ENCODE results near the gene MPZL1. TPM values are rescaled to one million over a fixed set of nuclear protein-coding genes. Genes with fewer than 3 reads are reported as not detected.
"Not testable (repeated sequence)": the region's sequence is repeated elsewhere in the genome, so short reads cannot be mapped to it uniquely, and the experiment has no call there.

Gene MPZL1
- total RNA-seq, 1 experiment from 2014 or later: 273 TPM

DNA sequence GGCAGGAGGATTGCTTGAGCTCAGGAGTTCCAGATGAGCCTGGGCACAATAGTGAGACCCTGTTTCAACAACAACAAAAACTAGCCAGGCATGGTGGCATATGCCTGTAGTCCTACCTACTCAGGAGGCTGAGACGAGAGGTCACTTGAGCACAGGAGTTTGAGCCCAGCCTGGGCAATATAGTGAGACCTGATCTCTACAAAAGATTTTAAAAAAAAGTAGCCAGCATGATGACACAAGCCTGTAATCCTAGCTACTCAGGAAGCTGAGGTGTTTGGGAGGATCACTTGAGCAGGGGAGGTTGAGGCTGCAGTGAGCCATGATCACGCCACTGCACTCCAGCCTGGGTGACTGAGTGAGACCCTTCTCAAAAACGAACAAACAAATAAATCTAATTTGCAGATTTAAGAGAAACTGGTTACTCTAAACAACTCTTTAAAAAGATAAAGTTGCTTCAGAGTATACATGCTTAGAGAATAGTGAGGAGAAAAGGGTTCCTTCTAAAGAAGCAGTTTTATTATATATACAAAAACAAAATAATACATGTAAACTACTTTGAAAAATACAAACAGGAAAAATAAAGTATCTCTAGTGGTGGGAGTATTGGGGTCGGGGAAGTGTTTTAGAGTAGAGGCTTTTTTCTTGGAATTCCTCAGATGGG, 103.8 kb downstream of the MPZL1 start:
- ChIA-PET POLR2A (no interaction called here), CTCF (no interaction called here)
- H3K9me3 ChIP-seq: no peaks in the 10 kb centered on the region
- Mint-ChIP-seq H3K36me3 (ENCODE audit: insufficient read depth, unreplicated experiment) (no peaks in the 10 kb centered on the region), H3K27ac (ENCODE audit: unreplicated experiment) (no peak overlapping the region), H3K9me3 (ENCODE audit: unreplicated experiment) (no peaks in the 10 kb centered on the region), H3K27me3 (ENCODE audit: insufficient read depth, unreplicated experiment) (no peaks in the 10 kb centered on the region), H3K4me3 (ENCODE audit: unreplicated experiment) (no peak overlapping the region), H3K4me1 (ENCODE audit: low read depth, unreplicated experiment) (peaks cover 33% of the 10 kb centered on the region)
- intact Hi-C loops (cut with micrococcal nuclease; ENCODE audit: unreplicated experiment): no loop called here
- no TSS peak for BruUV-seq (replicated peaks)
- TF ChIP-seq CTCF (IDR thresholded peaks at IDR 0.05; ENCODE audit: insufficient read depth in 1 of 2, low read depth in 1 of 2, low read length in 1 of 2, severe bottlenecking in 1 of 2, unreplicated experiment in 1 of 2): no peak
- peaks cover 23% of the 10 kb centered on the region for H3K4me1 ChIP-seq
- H3K4me3 ChIP-seq (ENCODE audit: low read depth, low read length): no peak overlapping the region
- no peaks in the 10 kb centered on the region for H3K36me3 ChIP-seq (ENCODE audit: control insufficient read depth, insufficient read depth, low read length)
- no peaks in the 10 kb centered on the region for H3K27me3 ChIP-seq (replicated peaks; ENCODE audit: control insufficient read depth, insufficient read depth, low read length)
- no peak for DNase-seq

- CTCF ChIA-PET: no interaction called here
These were observed 104.3 kb downstream of the MPZL1 start for GRCh38 chr1:167826127-167826526.

DNA sequence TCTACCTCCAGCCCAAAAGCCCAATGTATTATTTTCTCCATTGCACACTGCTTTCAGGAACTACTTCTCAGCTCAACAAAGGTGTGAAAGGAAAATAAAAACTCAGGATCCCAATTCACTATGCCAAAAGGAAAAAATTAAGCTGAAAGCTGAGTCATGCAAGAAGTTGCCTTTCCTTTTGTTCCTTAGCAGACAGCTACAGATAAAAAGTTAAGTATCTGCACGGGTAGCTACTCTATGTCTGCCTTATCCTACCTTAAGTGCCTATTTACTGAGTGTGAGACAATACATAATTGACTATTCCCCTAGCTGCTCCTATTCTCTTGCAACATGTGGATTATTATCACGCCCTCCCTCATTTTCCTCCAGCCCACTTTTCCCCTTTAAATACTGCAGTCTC, 108.1 kb downstream of the MPZL1 start:
- no peaks in the 10 kb centered on the region for H3K27me3 Mint-ChIP-seq (ENCODE audit: insufficient read depth, unreplicated experiment)
- intact Hi-C loops (cut with micrococcal nuclease; ENCODE audit: unreplicated experiment): no loop called here
- no peaks in the 10 kb centered on the region for H3K36me3 Mint-ChIP-seq (ENCODE audit: insufficient read depth, unreplicated experiment)
- no peak for DNase-seq
- H3K27ac Mint-ChIP-seq (ENCODE audit: unreplicated experiment): no peak overlapping the region
- Histone ChIP-seq H3K27me3 (replicated peaks; ENCODE audit: control insufficient read depth, insufficient read depth, low read length) (no peaks in the 10 kb centered on the region), H3K4me1 (peaks cover 6% of the 10 kb centered on the region; the same call in 1 of the 2 replicates), H3K4me3 (ENCODE audit: low read depth, low read length) (no peak overlapping the region), H3K9me3 (no peaks in the 10 kb centered on the region), H3K36me3 (ENCODE audit: control insufficient read depth, insufficient read depth, low read length) (no peaks in the 10 kb centered on the region)
- POLR2A ChIA-PET: no interaction called here
- no peaks in the 10 kb centered on the region for H3K9me3 Mint-ChIP-seq (ENCODE audit: unreplicated experiment)
- no TSS peak for BruUV-seq (replicated peaks)
- TF ChIP-seq CTCF (IDR thresholded peaks at IDR 0.05; ENCODE audit: insufficient read depth in 1 of 2, low read depth in 1 of 2, low read length in 1 of 2, severe bottlenecking in 1 of 2, unreplicated experiment in 1 of 2): no peak
- CTCF ChIA-PET: no interaction called here
- H3K4me3 Mint-ChIP-seq (ENCODE audit: unreplicated experiment): no peak overlapping the region
- peaks cover 15% of the 10 kb centered on the region for H3K4me1 Mint-ChIP-seq (ENCODE audit: low read depth, unreplicated experiment)

More at GRCh38 chr1:167826127-167826526, 104.3 kb downstream of the MPZL1 start:
- no peaks in the 10 kb centered on the region for H3K9me3 ChIP-seq
- H3K27me3 ChIP-seq (replicated peaks; ENCODE audit: control insufficient read depth, insufficient read depth, low read length): no peaks in the 10 kb centered on the region
- TF ChIP-seq CTCF (IDR thresholded peaks at IDR 0.05; ENCODE audit: insufficient read depth in 1 of 2, low read depth in 1 of 2, low read length in 1 of 2, severe bottlenecking in 1 of 2, unreplicated experiment in 1 of 2): no peak
- peaks cover 33% of the 10 kb centered on the region for H3K4me1 Mint-ChIP-seq (ENCODE audit: low read depth, unreplicated experiment)
- DNase-seq: no peak
- H3K36me3 ChIP-seq (ENCODE audit: control insufficient read depth, insufficient read depth, low read length): no peaks in the 10 kb centered on the region
- H3K4me1 ChIP-seq: peaks cover 22% of the 10 kb centered on the region
- no peaks in the 10 kb centered on the region for H3K36me3 Mint-ChIP-seq (ENCODE audit: insufficient read depth, unreplicated experiment)
- POLR2A ChIA-PET: no interaction called here
- H3K4me3 Mint-ChIP-seq (ENCODE audit: unreplicated experiment): no peak overlapping the region
- intact Hi-C loops (cut with micrococcal nuclease; ENCODE audit: unreplicated experiment): no loop called here
- H3K9me3 Mint-ChIP-seq (ENCODE audit: unreplicated experiment): no peaks in the 10 kb centered on the region
- H3K27me3 Mint-ChIP-seq (ENCODE audit: insufficient read depth, unreplicated experiment): no peaks in the 10 kb centered on the region
- no peak overlapping the region for H3K4me3 ChIP-seq (ENCODE audit: low read depth, low read length)
- no peak overlapping the region for H3K27ac Mint-ChIP-seq (ENCODE audit: unreplicated experiment)
- no TSS peak for BruUV-seq (replicated peaks)

DNA sequence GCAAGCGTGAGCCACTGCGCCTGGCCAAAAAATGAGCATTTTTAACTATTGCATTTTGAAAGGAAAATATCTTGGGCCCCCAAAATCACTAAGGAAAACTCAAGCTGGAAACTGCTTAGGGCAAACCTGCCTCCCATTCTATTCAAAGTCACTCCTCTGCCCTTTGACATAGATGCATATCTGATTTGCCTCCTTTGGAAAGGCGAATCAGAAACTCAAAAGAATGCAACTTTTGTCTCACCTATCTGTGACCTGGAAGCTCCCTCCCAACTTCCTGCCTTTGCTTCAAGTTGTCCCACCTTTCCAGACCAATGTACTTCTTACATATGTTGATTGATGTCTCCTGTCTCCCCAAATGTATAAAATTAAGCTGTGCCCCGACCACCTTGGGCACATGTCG, 108.9 kb downstream of the MPZL1 start:
- intact Hi-C loops (cut with micrococcal nuclease; ENCODE audit: unreplicated experiment); H3K9me3 Mint-ChIP-seq (ENCODE audit: unreplicated experiment); H3K27me3 ChIP-seq (replicated peaks; ENCODE audit: control insufficient read depth, insufficient read depth, low read length); H3K36me3 Mint-ChIP-seq (ENCODE audit: insufficient read depth, unreplicated experiment); DNase-seq; H3K4me3 ChIP-seq (ENCODE audit: low read depth, low read length); H3K27me3 Mint-ChIP-seq (ENCODE audit: insufficient read depth, unreplicated experiment); H3K36me3 ChIP-seq (ENCODE audit: control insufficient read depth, insufficient read depth, low read length); BruUV-seq (replicated peaks); CTCF ChIA-PET; H3K27ac Mint-ChIP-seq (ENCODE audit: unreplicated experiment); H3K9me3 ChIP-seq; H3K4me3 Mint-ChIP-seq (ENCODE audit: unreplicated experiment); H3K4me1 ChIP-seq: not testable (repeated sequence)
- H3K4me1 Mint-ChIP-seq (ENCODE audit: low read depth, unreplicated experiment): peaks cover 15% of the 10 kb centered on the region
- POLR2A ChIA-PET: interaction anchor here (0.6 kb wide), 1 partner anchor 117 kb away, joined by 3 read pairs; no protein-coding TSS in a partner anchor
